SU-DHL-6 (cell line): ENCODE measurements around the gene ACKR2.

ENCODE experiments used
- H2AFZ ChIP-seq: fragments of 200-600 bp; sonication (generic); 2 replicates; pipeline ENCODE4 v1.6.1; 2014; ENCODE audit warnings: low read depth, mild to moderate bottlenecking, moderate library complexity, mixed read lengths, antibody characterized with exemption, low read length; ENCODE audit not compliant: severe bottlenecking
- H3F3A ChIP-seq: fragments of 200-600 bp; shearing (Covaris generic); 2 replicates; pipeline ENCODE4 v1.6.0; 2016; ENCODE audit warnings: antibody characterized with exemption, mild to moderate bottlenecking; ENCODE audit not compliant: insufficient read depth
- H3K27ac ChIP-seq: fragments of 200-600 bp; sonication (generic); 2 replicates; pipeline ENCODE4 v1.5.1; 2016; ENCODE audit warnings: low read depth, mild to moderate bottlenecking, low read length, moderate library complexity, mixed read lengths
- H3K27me3 ChIP-seq: fragments of 200-600 bp; sonication (generic), shearing (Covaris generic); 2 replicates; pipeline ENCODE4 v1.6.0; 2014; ENCODE audit warnings: mild to moderate bottlenecking, low read length
- H3K36me3 ChIP-seq: fragments of 200-600 bp; sonication (generic); 2 replicates; pipeline ENCODE4 v1.6.1; 2014; ENCODE audit warnings: mild to moderate bottlenecking, low read length, mixed read lengths
- H3K4me2 ChIP-seq: fragments of 300-600, 200-600 bp; shearing (Covaris generic), sonication (generic); 2 replicates; pipeline ENCODE4 v1.6.0; 2014; ENCODE audit warnings: low read length, low read depth, mild to moderate bottlenecking; ENCODE audit not compliant: poor library complexity, severe bottlenecking
- H3K4me3 ChIP-seq: fragments of 200-600 bp; sonication (generic); 2 replicates; pipeline ENCODE4 v1.5.1; 2014; ENCODE audit warnings: antibody characterized with exemption, low read length, mild to moderate bottlenecking, mixed read lengths; ENCODE audit not compliant: insufficient read depth, poor library complexity, severe bottlenecking
- H3K79me2 ChIP-seq: fragments of 200-600 bp; sonication (generic); 2 replicates; pipeline ENCODE4 v1.6.1; 2014; ENCODE audit warnings: mild to moderate bottlenecking, low read length, moderate library complexity; ENCODE audit not compliant: insufficient read depth
- H3K9ac ChIP-seq: fragments of 200-600 bp; sonication (generic); 2 replicates; pipeline ENCODE4 v1.7.0; 2014; ENCODE audit warnings: mild to moderate bottlenecking, low read length
- H3K9me2 ChIP-seq: fragments of 200-600 bp; sonication (generic); replicated peaks from 2 replicates; pipeline ENCODE4 v1.6.1; 2014; ENCODE audit warnings: low read length; ENCODE audit not compliant: insufficient read depth
- H3K9me3 ChIP-seq: fragments of 200-600 bp; sonication (generic); 2 replicates; pipeline ENCODE4 v1.6.1; 2014; ENCODE audit warnings: low read length, mixed read lengths; ENCODE audit not compliant: insufficient read depth
- H4K20me1 ChIP-seq: fragments of 200-600 bp; sonication (generic); 2 replicates; pipeline ENCODE4 v1.6.1; 2014; ENCODE audit warnings: low read depth, mild to moderate bottlenecking, antibody characterized with exemption, low read length, moderate library complexity, mixed read lengths
- EZH2phosphoT487 ChIP-seq: fragments of 200-600 bp; sonication (generic), shearing (Covaris generic); conservative IDR thresholded peaks from 2 replicates; pipeline ENCODE4 v1.6.1; 2018; ENCODE audit warnings: mild to moderate bottlenecking, antibody characterized with exemption, low read length, moderate library complexity, mixed read lengths
- TF ChIP-seq, protein P1 (sequence below): fragments of 200-600 bp; sonication (generic); IDR thresholded peaks from one replicate; pipeline ENCODE4 v1.5.1; 2017; ENCODE audit warnings: antibody characterized with exemption, mild to moderate bottlenecking, low read length, moderate library complexity; ENCODE audit not compliant: insufficient read depth, poor library complexity, severe bottlenecking

Gene ACKR2

DNA sequence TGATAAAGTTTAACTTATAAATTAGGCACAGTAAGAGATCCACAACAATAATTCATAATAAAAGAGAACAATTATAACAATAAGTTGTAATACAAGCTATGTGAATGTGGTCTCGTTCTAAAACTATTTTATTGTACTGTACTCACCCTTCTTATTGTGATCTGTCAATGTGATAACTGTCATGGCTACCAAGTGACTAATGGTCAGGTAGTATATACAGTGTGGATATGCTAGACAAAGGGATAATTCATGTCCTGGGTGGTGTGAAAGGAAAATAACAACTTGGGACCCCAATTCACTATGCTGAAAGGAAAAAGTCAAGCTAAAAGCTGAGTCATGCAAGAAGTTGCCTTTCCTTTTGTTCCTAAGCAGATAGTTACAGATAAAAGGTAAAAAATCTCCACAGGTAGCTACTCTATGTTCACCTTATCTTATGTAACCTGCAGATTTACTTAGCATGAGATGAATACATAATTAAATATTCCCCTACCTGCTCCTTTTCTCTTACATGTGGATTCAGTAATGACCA, 77.1 kb downstream of the ACKR2 start:
- H3K4me2 ChIP-seq: no peak overlapping the region
- no peaks in the 10 kb centered on the region for H4K20me1 ChIP-seq

DNA sequence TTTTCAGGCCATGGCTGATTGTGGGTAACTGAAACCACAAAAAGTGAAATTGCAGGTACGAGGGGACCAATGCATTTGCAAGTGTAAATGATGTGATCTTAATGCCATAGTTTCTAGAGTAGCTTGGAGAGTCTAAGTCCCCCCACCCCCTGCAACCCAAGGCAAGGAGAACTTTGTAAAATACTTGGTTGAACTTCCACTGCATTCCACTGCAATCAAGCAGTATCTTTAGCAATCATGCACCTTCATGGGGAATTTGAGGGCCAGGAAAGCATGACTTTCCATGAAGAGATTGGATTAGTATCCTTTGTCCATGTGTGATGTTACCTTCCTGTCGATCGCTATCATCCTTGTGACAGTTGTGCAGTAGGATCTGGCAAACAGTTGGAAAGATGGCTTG, 77.8 kb downstream of the ACKR2 start:
- Histone ChIP-seq H3K79me2 (no peaks in the 10 kb centered on the region), H3K27ac (no peak overlapping the region), H3K4me2 (no peak overlapping the region), H3K9ac (no peak overlapping the region), H2AFZ (no peak overlapping the region), H3K27me3 (no peaks in the 10 kb centered on the region), H4K20me1 (no peaks in the 10 kb centered on the region), H3K9me3 (no peaks in the 10 kb centered on the region), H3K9me2 (no peaks in the 10 kb centered on the region), H3F3A (no peaks in the 10 kb centered on the region), H3K4me3 (no peak overlapping the region), H3K36me3 (no peaks in the 10 kb centered on the region)
- TF ChIP-seq, protein P1, sequence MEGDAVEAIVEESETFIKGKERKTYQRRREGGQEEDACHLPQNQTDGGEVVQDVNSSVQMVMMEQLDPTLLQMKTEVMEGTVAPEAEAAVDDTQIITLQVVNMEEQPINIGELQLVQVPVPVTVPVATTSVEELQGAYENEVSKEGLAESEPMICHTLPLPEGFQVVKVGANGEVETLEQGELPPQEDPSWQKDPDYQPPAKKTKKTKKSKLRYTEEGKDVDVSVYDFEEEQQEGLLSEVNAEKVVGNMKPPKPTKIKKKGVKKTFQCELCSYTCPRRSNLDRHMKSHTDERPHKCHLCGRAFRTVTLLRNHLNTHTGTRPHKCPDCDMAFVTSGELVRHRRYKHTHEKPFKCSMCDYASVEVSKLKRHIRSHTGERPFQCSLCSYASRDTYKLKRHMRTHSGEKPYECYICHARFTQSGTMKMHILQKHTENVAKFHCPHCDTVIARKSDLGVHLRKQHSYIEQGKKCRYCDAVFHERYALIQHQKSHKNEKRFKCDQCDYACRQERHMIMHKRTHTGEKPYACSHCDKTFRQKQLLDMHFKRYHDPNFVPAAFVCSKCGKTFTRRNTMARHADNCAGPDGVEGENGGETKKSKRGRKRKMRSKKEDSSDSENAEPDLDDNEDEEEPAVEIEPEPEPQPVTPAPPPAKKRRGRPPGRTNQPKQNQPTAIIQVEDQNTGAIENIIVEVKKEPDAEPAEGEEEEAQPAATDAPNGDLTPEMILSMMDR: no peak
- no peak for TF ChIP-seq EZH2phosphoT487

More for the DNA sequence above, 77.1 kb downstream of the ACKR2 start:
- H3K9ac ChIP-seq: no peak overlapping the region
- no peaks in the 10 kb centered on the region for H3F3A ChIP-seq
- no peak for TF ChIP-seq EZH2phosphoT487
- TF ChIP-seq, protein P1: no peak
- H3K27me3 ChIP-seq: no peaks in the 10 kb centered on the region
- H3K36me3 ChIP-seq: no peaks in the 10 kb centered on the region
- H3K79me2 ChIP-seq: no peaks in the 10 kb centered on the region
- H3K4me3 ChIP-seq: no peak overlapping the region
- no peak overlapping the region for H3K27ac ChIP-seq
- H3K9me2 ChIP-seq: no peaks in the 10 kb centered on the region
- no peaks in the 10 kb centered on the region for H3K9me3 ChIP-seq
- no peak overlapping the region for H2AFZ ChIP-seq

GRCh38 chr3:42891042-42891441, 81.8 kb downstream of the ACKR2 start:
- H3F3A ChIP-seq: no peaks in the 10 kb centered on the region
- no peaks in the 10 kb centered on the region for H3K36me3 ChIP-seq
- no peak overlapping the region for H3K4me2 ChIP-seq
- no peak overlapping the region for H3K9ac ChIP-seq
- H4K20me1 ChIP-seq: no peaks in the 10 kb centered on the region
- no peaks in the 10 kb centered on the region for H3K9me2 ChIP-seq
- no peak overlapping the region for H3K27ac ChIP-seq
- no peaks in the 10 kb centered on the region for H3K27me3 ChIP-seq
- TF ChIP-seq, protein P1: no peak
- no peak for TF ChIP-seq EZH2phosphoT487
- no peak overlapping the region for H3K4me3 ChIP-seq
- H3K9me3 ChIP-seq: no peaks in the 10 kb centered on the region
- no peaks in the 10 kb centered on the region for H3K79me2 ChIP-seq
- no peak overlapping the region for H2AFZ ChIP-seq
